Stimulated activated CD4-positive, alpha-beta T cell treated with anti-CD3 and anti-CD28 coated beads, Interleukin-1b, Interleukin-23, amount 100 ng/mL, for 24 hours (primary cell): ENCODE results near the gene ARHGEF16.

Experiments used
- DNase-seq, 4 experiments: peaks; one replicate each; pipeline ENCODE4 v3.0.0-alpha.2; 2020; ENCODE audit warnings: low read depth in 4 of 4, low spot score in 1 of 4

The ARHGEF16 gene

GRCh38 chr1:3455670-3456448 lies 1.4 kb downstream of the ARHGEF16 start:
- no peak for DNase-seq

GRCh38 chr1:3456449-3456963 lies 2.0 kb downstream of the ARHGEF16 start:
- no peak for DNase-seq

GRCh38 chr1:3456964-3457909 lies 2.8 kb downstream of the ARHGEF16 start:
- no peak for DNase-seq

- DNase-seq = no peak
These were observed 3.7 kb downstream of the ARHGEF16 start for GRCh38 chr1:3457910-3458883.

- DNase-seq = no peak
These were observed 4.8 kb downstream of the ARHGEF16 start for GRCh38 chr1:3459051-3459908.

GRCh38 chr1:3459940-3460671 lies 5.6 kb downstream of the ARHGEF16 start:
- no peak for DNase-seq

GRCh38 chr1:3460672-3461131 lies 6.2 kb downstream of the ARHGEF16 start:
- no peak for DNase-seq

GRCh38 chr1:3461238-3461933 lies 6.9 kb downstream of the ARHGEF16 start:
- no peak for DNase-seq

- DNase-seq = no peak
These were observed 7.4 kb downstream of the ARHGEF16 start for GRCh38 chr1:3461934-3462275.

- DNase-seq = no peak
These were observed 8.0 kb downstream of the ARHGEF16 start for GRCh38 chr1:3462356-3463012.

GRCh38 chr1:3463013-3463385 lies 8.5 kb downstream of the ARHGEF16 start:
- no peak for DNase-seq

- DNase-seq = no peak
These were observed 9.0 kb downstream of the ARHGEF16 start for GRCh38 chr1:3463408-3463863.

- DNase-seq = no peak
These were observed 9.6 kb downstream of the ARHGEF16 start for GRCh38 chr1:3463891-3464648.

- DNase-seq = no peak
These were observed 10.2 kb downstream of the ARHGEF16 start for GRCh38 chr1:3464649-3465025.

GRCh38 chr1:3465091-3465934 lies 10.8 kb downstream of the ARHGEF16 start:
- no peak for DNase-seq

- DNase-seq = no peak
These were observed 11.5 kb downstream of the ARHGEF16 start for GRCh38 chr1:3465935-3466321.
